Left ventricle myocardium superior (tissue), 1 donor: ENCODE data around the gene TOX2. TPM values are rescaled to one million over a fixed set of nuclear protein-coding genes. Genes with fewer than 3 reads are reported as not detected.

Experiments used
- total RNA-seq: library from RNA; stranded (reverse); fragmentation: NEBNext Ultra II Directional; extraction: Animal tissue kit (Norgen Biotek cat#: 25700); gene quantifications from one replicate; pipeline ENCODE4 v1.2.1, GENCODE V29; 2021
- donor health status: DM: no; HTN: yes; CAD: no; lungs with severe emphysema.

Gene TOX2
- total RNA-seq, 1 donor from 2014 or later = 0.47 TPM

Other genes with a start within 250 kb of the TOX2 start
- gene MYBL2, start 247.7 kb upstream of the TOX2 start, total RNA-seq = 0.84 TPM
- not detected for gene GTSF1L, start 187.8 kb upstream of the TOX2 start, total RNA-seq